Caco-2 (cell line): ENCODE results near the gene PPEF2. TPM values are rescaled to one million over a fixed set of nuclear protein-coding genes. Genes with fewer than 3 reads are reported as not detected.

Experiments
- BruUV-seq: library from RNA; stranded (reverse); fragments of 400-500 nt; replicated peaks from 2 replicates; lab custom pipeline; 2021; lab: Mats Ljungman, UMichigan
- CTCF ChIA-PET: fragments of 300-600 bp; sonication (Branson Sonifier 250); formaldehyde crosslinking; loops from one replicate; lab custom pipeline; 2022; ENCODE audit warnings: antibody characterized with exemption; lab: Charles Lee
- POLR2A ChIA-PET: fragments of 300-600 bp; sonication (Branson Sonifier 250); formaldehyde crosslinking; loops from one replicate; lab custom pipeline; 2022; ENCODE audit warnings: antibody characterized with exemption; lab: Charles Lee
- DNase-seq, 2 experiments: peaks; one replicate each; pipeline versions ENCODE4 v3.0.0 to v3.0.0-alpha.2; 2020 to 2022
- H3K27me3 ChIP-seq: replicated peaks from 2 replicates; pipeline ENCODE4 v1.6.0; 2011; ENCODE audit warnings: low read length; ENCODE audit not compliant: control insufficient read depth, insufficient read depth
- H3K36me3 ChIP-seq: 2 replicates; pipeline ENCODE4 v1.5.1; 2011; ENCODE audit warnings: low read length; ENCODE audit not compliant: control insufficient read depth, insufficient read depth
- H3K4me1 ChIP-seq: fragments of 250-450 bp; sonication (Bioruptor Pico); 2 replicates; pipeline ENCODE4 v1.5.1; 2020; ENCODE audit warnings: mild to moderate bottlenecking
- H3K4me3 ChIP-seq: 2 replicates; pipeline ENCODE4 v1.5.1; 2011; ENCODE audit warnings: low read depth, mild to moderate bottlenecking, control low read depth, low read length
- H3K9me3 ChIP-seq: fragments of 250-450 bp; sonication (Bioruptor Pico); 2 replicates; pipeline ENCODE4 v1.5.1; 2020; ENCODE audit warnings: mild to moderate bottlenecking, moderate library complexity
- H3K27ac Mint-ChIP-seq: one replicate; pipeline ENCODE4 v1.8.0; 2022; ENCODE audit warnings: mixed read lengths; ENCODE audit not compliant: unreplicated experiment
- H3K27me3 Mint-ChIP-seq: one replicate; pipeline ENCODE4 v1.8.0; 2022; ENCODE audit warnings: mixed read lengths; ENCODE audit not compliant: insufficient read depth, unreplicated experiment
- H3K36me3 Mint-ChIP-seq: one replicate; pipeline ENCODE4 v1.8.0; 2022; ENCODE audit warnings: mild to moderate bottlenecking, mixed read lengths; ENCODE audit not compliant: insufficient read depth, unreplicated experiment
- H3K4me1 Mint-ChIP-seq: one replicate; pipeline ENCODE4 v1.8.0; 2022; ENCODE audit warnings: low read depth, mixed read lengths; ENCODE audit not compliant: unreplicated experiment
- H3K4me3 Mint-ChIP-seq: one replicate; pipeline ENCODE4 v1.8.0; 2022; ENCODE audit warnings: mild to moderate bottlenecking, moderate library complexity, mixed read lengths; ENCODE audit not compliant: unreplicated experiment
- H3K9me3 Mint-ChIP-seq: one replicate; pipeline ENCODE4 v1.8.0; 2022; ENCODE audit warnings: mixed read lengths; ENCODE audit not compliant: unreplicated experiment
- intact Hi-C: fragments of 100-400 bp; cut with micrococcal nuclease; formaldehyde crosslinking; loops from one replicate; pipeline ENCODE4 v1.10.0; 2022; ENCODE audit not compliant: unreplicated experiment
- total RNA-seq: library from RNA; stranded (reverse); gene quantifications from 2 replicates; pipeline ENCODE4 v1.2.3, GENCODE V29; 2022
- TF ChIP-seq, protein P1 (sequence below), 2 experiments: fragments of 200-600 bp in 1 of 2; IDR thresholded peaks; 1 replicate in 1 of 2; 2 replicates in 1 of 2; pipeline versions ENCODE4 v1.5.1 to v1.8.0; 2011 to 2022; ENCODE audit warnings: antibody characterized with exemption in 1 of 2, control low read depth in 1 of 2, inconsistent platforms in 1 of 2, low read depth in 1 of 2, low read length in 1 of 2, mild to moderate bottlenecking in 1 of 2, moderate library complexity in 1 of 2; ENCODE audit not compliant: insufficient read depth in 1 of 2, severe bottlenecking in 1 of 2, unreplicated experiment in 1 of 2

PPEF2 gene
- total RNA-seq, 1 experiment from 2014 or later, result not detected

DNA sequence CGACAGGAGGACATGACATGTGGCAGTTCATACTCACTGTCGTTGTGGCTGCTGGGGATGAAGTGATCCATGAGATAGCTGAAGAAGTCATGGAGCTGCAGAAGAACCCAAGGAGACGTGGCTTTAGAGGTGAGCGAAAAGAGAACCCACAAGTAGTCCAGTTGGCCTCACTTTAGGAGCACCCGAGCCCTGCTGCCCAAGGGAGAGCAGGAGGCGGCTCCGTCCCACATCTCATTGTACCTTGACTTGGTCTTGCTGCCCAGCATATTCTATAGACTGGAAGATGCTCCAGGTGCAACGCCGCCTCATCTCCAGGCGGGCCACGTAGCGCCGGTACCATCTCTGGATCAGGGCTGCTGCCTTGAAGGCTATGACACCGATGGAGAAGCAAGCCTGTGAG lies 10.6 kb downstream of the PPEF2 start:
- Mint-ChIP-seq H3K27me3 (peaks cover 4% of the 10 kb centered on the region), H3K36me3 (no peaks in the 10 kb centered on the region), H3K4me3 (no peak overlapping the region), H3K4me1 (no peaks in the 10 kb centered on the region), H3K9me3 (peaks cover under 1% of the 10 kb centered on the region), H3K27ac (no peak overlapping the region)
- no peak for DNase-seq
- intact Hi-C loops, result loop anchor here (5.0 kb wide), 1 partner anchor 101 kb away; the partner anchor contains the start of gene SDAD1
- Histone ChIP-seq H3K4me1 (peaks cover 4% of the 10 kb centered on the region; the same call in 1 of the 2 replicates), H3K36me3 (no peaks in the 10 kb centered on the region), H3K4me3 (no peak overlapping the region), H3K27me3 (no peaks in the 10 kb centered on the region), H3K9me3 (no peaks in the 10 kb centered on the region)
- TF ChIP-seq, protein P1, sequence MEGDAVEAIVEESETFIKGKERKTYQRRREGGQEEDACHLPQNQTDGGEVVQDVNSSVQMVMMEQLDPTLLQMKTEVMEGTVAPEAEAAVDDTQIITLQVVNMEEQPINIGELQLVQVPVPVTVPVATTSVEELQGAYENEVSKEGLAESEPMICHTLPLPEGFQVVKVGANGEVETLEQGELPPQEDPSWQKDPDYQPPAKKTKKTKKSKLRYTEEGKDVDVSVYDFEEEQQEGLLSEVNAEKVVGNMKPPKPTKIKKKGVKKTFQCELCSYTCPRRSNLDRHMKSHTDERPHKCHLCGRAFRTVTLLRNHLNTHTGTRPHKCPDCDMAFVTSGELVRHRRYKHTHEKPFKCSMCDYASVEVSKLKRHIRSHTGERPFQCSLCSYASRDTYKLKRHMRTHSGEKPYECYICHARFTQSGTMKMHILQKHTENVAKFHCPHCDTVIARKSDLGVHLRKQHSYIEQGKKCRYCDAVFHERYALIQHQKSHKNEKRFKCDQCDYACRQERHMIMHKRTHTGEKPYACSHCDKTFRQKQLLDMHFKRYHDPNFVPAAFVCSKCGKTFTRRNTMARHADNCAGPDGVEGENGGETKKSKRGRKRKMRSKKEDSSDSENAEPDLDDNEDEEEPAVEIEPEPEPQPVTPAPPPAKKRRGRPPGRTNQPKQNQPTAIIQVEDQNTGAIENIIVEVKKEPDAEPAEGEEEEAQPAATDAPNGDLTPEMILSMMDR (IDR thresholded peaks at IDR 0.05; ENCODE audit: insufficient read depth in 1 of 2, low read depth in 1 of 2, low read length in 1 of 2, severe bottlenecking in 1 of 2, unreplicated experiment in 1 of 2), result no peak
- ChIA-PET POLR2A (no interaction called here), CTCF (interaction anchor here (0.6 kb wide), 1 partner anchor 180 kb away, joined by 3 read pairs; no protein-coding TSS in a partner anchor)
- no TSS peak for BruUV-seq

DNA sequence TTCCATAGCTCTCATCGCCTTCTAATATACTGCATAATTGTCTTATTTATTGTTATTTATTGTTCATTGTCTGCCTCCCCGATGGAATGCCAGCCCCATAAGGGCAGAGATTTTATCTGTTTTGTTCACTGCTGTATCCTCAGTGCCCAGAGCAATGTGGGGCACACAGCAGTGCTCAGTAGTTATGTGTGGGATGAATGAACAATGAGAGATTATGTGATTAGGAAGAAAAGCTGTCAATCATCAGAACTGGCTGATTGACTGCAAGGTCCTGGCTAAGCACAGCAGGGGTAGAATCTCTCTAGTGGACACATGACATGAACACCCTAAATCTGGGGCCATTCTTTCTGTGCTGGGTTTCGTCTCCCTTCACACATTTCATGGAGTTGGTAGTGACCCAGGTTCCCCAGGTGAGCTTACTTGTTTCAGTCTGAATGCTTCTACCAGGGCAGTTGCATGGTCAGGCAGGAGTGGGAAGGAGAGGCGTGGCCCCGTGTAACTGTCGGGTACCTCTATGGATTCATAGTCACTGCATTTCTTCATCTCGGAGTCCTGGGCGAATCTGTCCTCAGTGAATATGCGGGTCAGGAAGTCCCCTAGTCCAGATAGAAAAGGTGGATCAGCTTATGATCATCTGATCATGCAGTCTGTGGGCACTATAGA lies 12.6 kb downstream of the PPEF2 start:
- TF ChIP-seq, protein P1 (IDR thresholded peaks at IDR 0.05; ENCODE audit: insufficient read depth in 1 of 2, low read depth in 1 of 2, low read length in 1 of 2, severe bottlenecking in 1 of 2, unreplicated experiment in 1 of 2), result no peak
- Mint-ChIP-seq H3K4me1 (no peaks in the 10 kb centered on the region), H3K36me3 (no peaks in the 10 kb centered on the region), H3K27ac (no peak overlapping the region), H3K27me3 (peaks cover 4% of the 10 kb centered on the region), H3K4me3 (no peak overlapping the region), H3K9me3 (no peaks in the 10 kb centered on the region)
- H3K4me1 ChIP-seq, result no peaks in the 10 kb centered on the region
- H3K27me3 ChIP-seq, result no peaks in the 10 kb centered on the region
- ChIA-PET CTCF (no interaction called here), POLR2A (no interaction called here)
- H3K4me3 ChIP-seq, result no peak overlapping the region
- H3K9me3 ChIP-seq, result no peaks in the 10 kb centered on the region
- H3K36me3 ChIP-seq, result no peaks in the 10 kb centered on the region
- no peak for DNase-seq
- intact Hi-C loops, result loop anchor here (5.0 kb wide), 1 partner anchor 103 kb away; the partner anchor contains the start of gene SDAD1
- no TSS peak for BruUV-seq

DNA sequence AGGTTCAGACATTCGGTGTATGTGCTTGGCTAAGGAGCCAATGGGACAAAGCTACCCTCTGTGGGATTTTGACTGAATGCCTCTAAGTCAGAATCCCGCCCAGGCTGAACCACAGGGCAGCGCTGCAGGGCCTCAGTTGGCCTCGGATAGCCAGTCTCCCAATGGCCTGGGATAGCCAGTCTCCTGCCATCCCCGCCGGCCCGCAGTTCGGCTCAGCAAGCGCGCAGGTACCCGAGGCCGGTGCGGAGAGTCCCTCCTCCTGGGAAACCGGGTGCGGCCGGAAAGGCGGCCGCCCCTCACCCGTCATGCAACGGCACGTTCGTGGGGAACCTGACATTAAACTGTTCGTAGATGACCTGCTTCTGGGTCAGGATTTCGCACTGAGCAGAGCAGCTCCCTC lies 16.1 kb downstream of the PPEF2 start:
- Histone ChIP-seq H3K4me1 (no peaks in the 10 kb centered on the region), H3K27me3 (no peaks in the 10 kb centered on the region), H3K4me3 (no peak overlapping the region), H3K36me3 (no peaks in the 10 kb centered on the region), H3K9me3 (no peaks in the 10 kb centered on the region)
- no TSS peak for BruUV-seq
- H3K9me3 Mint-ChIP-seq, result no peaks in the 10 kb centered on the region
- H3K27me3 Mint-ChIP-seq, result peaks cover 4% of the 10 kb centered on the region
- CTCF ChIA-PET, result no interaction called here
- no peaks in the 10 kb centered on the region for H3K36me3 Mint-ChIP-seq
- intact Hi-C loops, result no loop called here
- no peak overlapping the region for H3K4me3 Mint-ChIP-seq
- DNase-seq, result no peak
- TF ChIP-seq, protein P1 (IDR thresholded peaks at IDR 0.05; ENCODE audit: insufficient read depth in 1 of 2, low read depth in 1 of 2, low read length in 1 of 2, severe bottlenecking in 1 of 2, unreplicated experiment in 1 of 2), result no peak
- H3K4me1 Mint-ChIP-seq, result no peaks in the 10 kb centered on the region
- POLR2A ChIA-PET, result no interaction called here
- H3K27ac Mint-ChIP-seq, result no peak overlapping the region
